ENCODE measurements around the gene IFIH1. TPM values are rescaled to one million over a fixed set of nuclear protein-coding genes. Genes with fewer than 3 reads are reported as not detected.
A peak's percentile ranks its signal among the peaks of the same experiment; 100 is the strongest.

The IFIH1 gene
- total RNA-seq (2014; rRNA removed), result 7.8 and 9.3 TPM in 2 replicates
- Bru-seq, nascent RNA, result percentile 53 among the genes with signal in this experiment
- BruChase-seq, experiment 1, labeled RNA remaining after a 6-hour chase, result percentile 60 among the genes with signal in this experiment
- BruChase-seq, experiment 2, labeled RNA remaining after a 2-hour chase, result percentile 76 among the genes with signal in this experiment
- long read RNA-seq, transcript IFIH1-207 (16 exons, 3,544 nt), result major isoform, 47 of 87 reads
- long read RNA-seq, transcript IFIH1-202 (2 exons, 1,617 nt), result minor isoform, 7 of 87 reads
- long read RNA-seq, partial matches to known transcripts, result 29 of 87 reads
- long read RNA-seq, other reads (novel, unspliced or antisense), result 4 of 87 reads

- ATAC-seq (peak; percentile 87), DNase-seq (peak; percentile 90)
- peak within 1 kb of the TSS; percentile 89 for H3K4me3 ChIP-seq (ENCODE audit: low read length)
- intact Hi-C loops (cut with micrococcal nuclease), result no loop called here
- H3K79me2 ChIP-seq (ENCODE audit: low read length), result no peaks in the 10 kb centered on the region
- no peaks in the 10 kb centered on the region for H3K9me2 ChIP-seq (replicated peaks; ENCODE audit: low read length)
- CTCF ChIA-PET, result interaction anchor here (0.6 kb wide), 1 partner anchor 98 kb away, joined by 3 read pairs; no protein-coding TSS in a partner anchor
- BruUV-seq (replicated peaks), result no TSS peak
- H3K27ac ChIP-seq (ENCODE audit: low read length), result peak within 1 kb of the TSS; percentile 74
- peak within 1 kb of the TSS; percentile 82 for H3K4me2 ChIP-seq (ENCODE audit: low read length)
- peak within 1 kb of the TSS; percentile 64 for H3K9ac ChIP-seq (ENCODE audit: low read length)
- no peaks in the 10 kb centered on the region for H3K27me3 ChIP-seq (ENCODE audit: low read length)
- H4K20me1 ChIP-seq (ENCODE audit: low read length), result no peaks in the 10 kb centered on the region
- H2AFZ ChIP-seq (ENCODE audit: low read length), result peak within 1 kb of the TSS; percentile 91
- H3K36me3 ChIP-seq (ENCODE audit: low read depth, low read length), result no peaks in the 10 kb centered on the region
- peaks cover 24% of the 10 kb centered on the region for H3K4me1 ChIP-seq (ENCODE audit: insufficient read depth, low read length)
- POLR2A ChIA-PET (ENCODE audit: unreplicated experiment), result interaction anchor here (0.6 kb wide), 1 partner anchor 58 kb away, joined by 4 read pairs; no protein-coding TSS in a partner anchor
- TF ChIP-seq EZH2 (IDR thresholded peaks at IDR 0.05; ENCODE audit: low read length, unreplicated experiment), result no peak
- peak; percentile 60 for TF ChIP-seq CTCF (conservative IDR thresholded peaks at IDR 0.05; ENCODE audit: low read depth, low read length)
- H3F3A ChIP-seq (ENCODE audit: low read length, unreplicated experiment), result no peaks in the 10 kb centered on the region
- no peaks in the 10 kb centered on the region for H3K9me3 ChIP-seq (ENCODE audit: low read length)
Measured at GRCh38 chr2:162318328-162319180, at the start of gene IFIH1. Gene IFIH1 (minus strand): TSS chr2:162318684. CDS start chr2:162318307, 377 bp downstream.

GRCh38 chr2:162365392-162365791, 46.9 kb upstream of the IFIH1 start:
- DNase-seq (no peak), ATAC-seq (no peak)
- TF ChIP-seq CTCF (conservative IDR thresholded peaks at IDR 0.05; ENCODE audit: low read depth, low read length), result no peak
- no peak for TF ChIP-seq EZH2phosphoT487 (IDR thresholded peaks at IDR 0.05; ENCODE audit: borderline replicate concordance, low read length)
- no peak for TF ChIP-seq EZH2 (IDR thresholded peaks at IDR 0.05; ENCODE audit: low read length, unreplicated experiment)
- Histone ChIP-seq H3K9me2 (replicated peaks; ENCODE audit: low read length) (no peaks in the 10 kb centered on the region), H3K27me3 (ENCODE audit: low read length) (no peaks in the 10 kb centered on the region), H3K9ac (ENCODE audit: low read length) (no peak overlapping the region), H3K4me1 (ENCODE audit: insufficient read depth, low read length) (no peaks in the 10 kb centered on the region), H4K20me1 (ENCODE audit: low read length) (no peaks in the 10 kb centered on the region), H3K4me2 (ENCODE audit: low read length) (no peak overlapping the region), H3F3A (ENCODE audit: low read length, unreplicated experiment) (no peaks in the 10 kb centered on the region), H3K36me3 (ENCODE audit: low read depth, low read length) (no peaks in the 10 kb centered on the region), H3K79me2 (ENCODE audit: low read length) (no peaks in the 10 kb centered on the region), H3K9me3 (ENCODE audit: low read length) (no peaks in the 10 kb centered on the region), H3K4me3 (ENCODE audit: low read length) (no peak overlapping the region), H3K27ac (ENCODE audit: low read length) (no peak overlapping the region), H2AFZ (ENCODE audit: low read length) (no peak overlapping the region)
- intact Hi-C loops (cut with micrococcal nuclease), result no loop called here
- ChIA-PET CTCF (no interaction called here), POLR2A (ENCODE audit: unreplicated experiment) (no interaction called here)
- BruUV-seq (replicated peaks), result no TSS peak
